Superior temporal gyrus (tissue), 1 donor: Measurements from ENCODE around the gene SNED1.

Experiments
- DNase-seq: peaks from one replicate; pipeline ENCODE4 v3.0.0-alpha.2; 2016; ENCODE audit errors: extremely low spot score

SNED1 gene

DNA sequence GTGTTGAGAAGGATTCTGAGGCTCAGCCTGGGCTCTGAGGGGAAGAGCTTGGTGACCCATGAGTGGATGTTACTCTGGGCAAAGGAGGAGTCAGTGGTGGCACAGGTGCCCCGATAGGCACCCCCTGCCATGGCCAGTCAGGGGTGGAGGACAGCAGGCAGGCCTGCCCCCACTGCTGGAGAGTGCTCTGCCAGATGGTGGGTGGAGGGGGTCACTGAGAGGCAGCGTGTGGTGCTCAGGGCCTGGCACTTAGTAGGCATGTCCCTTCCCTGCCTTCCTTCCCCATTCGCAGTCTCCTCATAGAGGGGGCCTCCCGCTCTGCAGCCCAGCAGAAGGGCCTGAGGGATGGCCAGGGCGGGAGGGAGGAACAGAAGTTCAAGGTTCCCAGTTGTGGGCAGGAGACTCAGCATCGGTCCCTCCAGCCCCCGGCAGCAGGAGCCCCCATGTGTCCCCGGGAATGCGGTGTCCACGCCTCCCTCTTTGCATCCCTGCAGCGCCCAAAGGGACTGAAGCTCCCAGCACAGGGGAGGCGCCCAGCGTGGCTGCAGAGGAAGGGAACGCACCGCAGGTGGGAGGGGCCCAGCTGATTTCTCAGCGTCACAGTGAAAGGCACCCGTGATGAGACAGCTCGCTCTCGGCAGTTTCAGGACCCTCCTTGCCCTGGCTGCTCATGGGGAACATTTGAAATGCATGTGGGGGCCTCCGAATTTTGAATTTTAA lies 5.7 kb upstream of the SNED1 start:
- DNase-seq = no peak

DNA sequence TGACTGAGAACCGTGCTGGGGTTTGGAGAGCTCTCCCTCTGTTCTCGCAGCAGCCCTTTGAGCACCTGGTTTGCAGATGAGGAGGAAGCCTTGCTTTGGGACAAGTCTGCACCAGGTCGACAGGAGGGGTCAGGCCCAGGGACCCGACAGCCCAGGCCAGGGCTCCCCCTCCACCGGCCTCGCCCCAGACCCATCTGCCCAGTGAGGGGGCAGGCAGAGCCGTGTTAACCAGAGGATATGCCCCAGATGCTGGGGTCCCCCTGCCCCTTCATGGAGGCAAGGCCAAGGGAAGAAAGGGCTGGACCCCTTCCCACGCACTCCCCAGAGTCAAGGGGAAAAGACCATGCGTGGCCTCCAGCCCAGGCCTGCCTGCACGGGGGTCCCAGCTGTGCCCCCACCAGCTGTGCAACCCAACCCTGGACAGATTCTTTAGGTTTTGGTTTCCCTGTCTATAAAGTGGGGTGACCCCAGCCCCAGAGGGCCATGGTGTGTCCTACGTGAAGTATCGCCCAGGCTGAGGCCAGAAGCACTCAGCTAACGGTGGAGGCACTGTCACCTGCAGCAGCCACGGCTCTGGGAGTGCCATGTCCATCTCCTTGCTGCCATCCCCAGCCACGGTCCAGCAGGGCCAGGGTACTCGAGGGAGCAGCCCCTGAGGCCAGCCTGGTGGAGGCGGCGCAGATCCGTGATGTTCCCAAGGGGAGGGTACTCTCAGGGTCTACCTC lies 4.8 kb upstream of the SNED1 start:
- no peak for DNase-seq

DNA sequence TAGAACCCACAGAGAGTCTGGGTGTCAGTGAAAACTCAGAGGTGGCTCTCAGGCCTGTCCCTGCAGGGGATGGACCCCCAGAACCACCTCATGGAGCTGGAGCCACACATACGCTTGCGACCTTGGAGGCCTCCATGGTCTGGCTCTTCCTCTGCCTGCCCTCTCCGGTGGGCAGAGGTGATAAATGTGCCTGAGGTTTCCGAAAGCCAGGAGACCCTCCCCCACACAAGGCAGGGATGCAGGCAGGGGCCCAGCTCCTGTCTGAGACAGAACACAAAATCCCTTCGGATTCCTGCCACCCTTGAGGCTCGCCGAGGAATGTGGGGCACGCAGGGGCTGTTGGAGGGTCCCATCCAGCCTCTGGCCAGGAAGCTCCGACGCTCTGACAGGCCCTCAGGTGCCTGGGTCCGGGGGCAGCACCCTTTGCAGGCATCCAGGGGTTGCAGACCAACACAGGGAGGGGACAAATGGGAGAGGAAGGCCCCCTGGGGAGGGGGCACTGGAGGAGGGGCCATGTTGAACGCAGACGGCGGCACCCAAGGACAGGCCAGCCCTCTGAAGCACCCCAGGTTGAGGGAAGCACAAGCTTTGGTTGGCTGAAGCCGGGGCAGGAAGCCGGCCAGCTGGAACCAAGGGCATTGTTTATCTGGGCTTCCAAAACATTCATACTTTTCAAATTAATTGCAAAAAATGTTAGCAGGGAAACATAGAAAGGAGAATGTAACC lies 4.1 kb upstream of the SNED1 start:
- no peak for DNase-seq

DNA sequence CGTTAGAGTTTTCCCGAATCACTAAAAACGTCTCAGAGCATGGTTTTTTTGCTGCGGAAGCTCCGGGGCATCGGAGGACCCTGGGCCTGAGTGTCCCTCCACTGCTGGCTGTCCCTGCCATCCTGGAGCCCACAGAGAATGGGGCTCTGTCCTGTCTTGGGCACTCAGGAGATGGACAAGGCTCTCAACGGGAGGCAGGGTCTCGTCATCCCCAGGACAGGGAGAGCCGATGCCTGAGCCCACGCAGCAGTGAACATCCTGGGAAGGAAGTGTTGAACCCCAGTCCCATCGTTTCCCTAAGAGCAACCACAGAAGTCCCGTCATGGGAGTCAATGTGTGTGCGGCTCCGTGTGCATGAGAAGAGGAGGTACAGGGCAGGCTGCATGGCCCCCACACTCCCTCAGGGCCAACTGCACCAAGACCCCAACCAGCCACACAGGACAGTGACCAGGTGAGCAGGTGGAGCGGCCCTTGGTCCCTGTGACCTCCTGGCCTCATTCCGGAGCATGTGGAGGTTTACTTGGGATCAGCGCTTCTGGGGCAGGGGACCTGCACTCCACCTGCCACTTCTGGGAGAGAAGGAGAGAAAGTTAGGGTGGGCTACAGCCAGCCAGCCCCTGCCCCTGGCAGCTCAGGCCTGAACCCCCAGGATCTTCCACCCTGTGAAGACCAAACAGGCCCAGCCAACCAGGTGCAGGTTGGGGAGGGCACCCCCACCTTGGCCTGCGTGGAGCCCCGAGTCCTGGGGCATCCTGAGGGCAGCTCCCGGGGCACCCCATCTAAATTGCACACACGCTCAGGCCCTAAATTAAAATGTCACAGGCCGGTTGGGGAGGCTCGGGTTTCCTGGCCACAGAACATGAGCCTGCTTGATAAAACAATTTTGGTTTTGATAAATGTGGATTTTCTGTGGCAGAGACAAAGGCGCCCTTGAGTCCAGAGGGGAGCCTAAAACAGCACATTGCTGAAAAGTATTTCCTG lies 3.1 kb upstream of the SNED1 start:
- no peak for DNase-seq

DNA sequence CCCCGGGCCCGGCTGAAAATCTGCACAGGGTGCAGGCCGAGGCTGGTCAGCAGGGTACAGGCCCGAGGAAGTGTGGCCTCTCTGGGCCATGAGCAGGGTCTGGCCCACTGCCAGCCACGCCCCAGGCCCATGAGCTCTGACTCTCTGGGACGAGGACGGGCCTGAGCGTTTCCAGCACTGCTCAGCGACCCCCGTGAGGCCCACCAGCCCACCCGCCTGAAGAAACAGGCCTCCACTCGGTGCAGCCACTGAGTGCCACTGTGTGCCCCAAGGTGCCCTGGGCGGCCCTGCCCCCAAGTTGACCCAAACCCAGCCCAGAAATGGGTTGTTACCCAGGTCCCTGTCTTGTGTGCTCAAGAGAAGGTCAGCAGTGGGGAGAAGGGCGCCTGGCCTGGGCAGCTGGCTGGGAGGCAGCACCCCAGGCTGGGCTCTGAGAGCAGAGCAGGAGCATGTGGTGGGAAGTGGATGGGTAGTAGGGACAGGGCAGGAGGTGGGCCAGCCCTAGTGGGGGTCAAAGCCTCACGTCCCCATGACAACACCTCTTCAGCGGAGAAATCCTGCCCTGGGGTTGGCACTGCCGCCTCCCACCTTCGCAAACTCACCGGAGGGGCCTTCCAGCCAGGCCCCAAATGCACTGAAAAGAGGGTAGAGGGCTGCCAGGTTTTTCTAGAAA lies 2.1 kb upstream of the SNED1 start:
- DNase-seq = no peak

DNA sequence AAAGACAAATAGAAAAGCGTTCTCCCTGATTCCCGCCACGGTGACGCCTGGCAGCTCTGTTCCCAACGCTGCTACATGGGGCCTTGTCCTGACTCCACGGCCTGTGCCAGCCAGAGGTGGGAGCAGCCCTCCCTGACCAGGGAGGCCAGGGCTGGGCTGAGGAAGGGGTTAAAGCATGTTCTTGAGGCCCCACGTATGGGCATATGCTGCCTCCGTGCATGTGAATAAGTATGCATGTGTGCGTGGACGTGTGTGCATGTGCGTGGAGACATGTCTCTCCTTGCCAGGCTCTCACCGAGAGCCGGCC lies 1.6 kb upstream of the SNED1 start:
- no peak for DNase-seq

DNA sequence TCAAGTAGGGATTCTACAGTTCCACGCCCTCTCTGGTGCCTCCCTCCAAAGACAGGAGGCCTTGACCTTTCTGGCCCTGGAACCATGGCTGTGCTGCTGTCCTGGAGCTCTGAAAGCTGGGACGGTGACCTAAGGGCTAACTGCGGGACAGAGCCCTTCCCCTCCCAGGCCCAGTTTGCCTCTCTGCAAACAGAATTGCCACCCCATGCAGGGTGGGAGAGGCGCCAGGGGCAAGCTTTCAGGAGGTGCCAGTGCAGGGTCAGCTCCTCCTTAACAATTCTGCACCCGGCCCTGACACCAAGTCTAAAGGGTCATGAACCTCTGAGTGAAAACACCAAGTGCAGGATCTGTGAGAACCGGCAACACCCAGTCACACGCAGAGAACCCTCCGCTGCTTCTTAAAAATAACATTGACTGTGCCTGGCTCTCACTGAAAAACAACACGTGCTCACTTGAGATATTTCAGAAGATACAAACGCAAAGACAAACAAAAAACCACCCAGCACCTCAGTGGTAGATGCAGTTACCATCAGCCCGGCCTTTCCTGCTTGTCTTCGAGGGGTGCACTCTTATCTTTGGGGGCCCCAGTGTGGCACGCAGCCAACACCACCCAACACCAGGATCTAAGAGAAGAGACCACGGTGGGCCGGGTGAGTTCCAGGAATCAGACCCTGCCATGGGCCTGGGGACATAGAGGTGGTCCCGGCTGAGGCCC lies 1.1 kb upstream of the SNED1 start:
- no peak for DNase-seq

DNA sequence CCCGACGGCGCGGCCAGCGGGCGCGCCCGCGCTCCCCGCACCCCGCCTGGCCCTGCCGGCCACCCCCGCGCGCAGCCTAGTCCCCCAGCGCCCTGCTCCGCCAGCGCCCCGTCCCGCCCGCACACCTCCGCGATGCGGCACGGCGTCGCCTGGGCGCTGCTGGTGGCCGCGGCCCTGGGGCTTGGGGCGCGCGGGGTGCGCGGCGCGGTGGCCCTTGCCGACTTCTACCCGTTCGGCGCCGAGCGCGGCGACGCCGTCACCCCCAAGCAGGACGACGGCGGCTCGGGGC lies 232 bp downstream of the SNED1 start:
- no peak for DNase-seq

DNA sequence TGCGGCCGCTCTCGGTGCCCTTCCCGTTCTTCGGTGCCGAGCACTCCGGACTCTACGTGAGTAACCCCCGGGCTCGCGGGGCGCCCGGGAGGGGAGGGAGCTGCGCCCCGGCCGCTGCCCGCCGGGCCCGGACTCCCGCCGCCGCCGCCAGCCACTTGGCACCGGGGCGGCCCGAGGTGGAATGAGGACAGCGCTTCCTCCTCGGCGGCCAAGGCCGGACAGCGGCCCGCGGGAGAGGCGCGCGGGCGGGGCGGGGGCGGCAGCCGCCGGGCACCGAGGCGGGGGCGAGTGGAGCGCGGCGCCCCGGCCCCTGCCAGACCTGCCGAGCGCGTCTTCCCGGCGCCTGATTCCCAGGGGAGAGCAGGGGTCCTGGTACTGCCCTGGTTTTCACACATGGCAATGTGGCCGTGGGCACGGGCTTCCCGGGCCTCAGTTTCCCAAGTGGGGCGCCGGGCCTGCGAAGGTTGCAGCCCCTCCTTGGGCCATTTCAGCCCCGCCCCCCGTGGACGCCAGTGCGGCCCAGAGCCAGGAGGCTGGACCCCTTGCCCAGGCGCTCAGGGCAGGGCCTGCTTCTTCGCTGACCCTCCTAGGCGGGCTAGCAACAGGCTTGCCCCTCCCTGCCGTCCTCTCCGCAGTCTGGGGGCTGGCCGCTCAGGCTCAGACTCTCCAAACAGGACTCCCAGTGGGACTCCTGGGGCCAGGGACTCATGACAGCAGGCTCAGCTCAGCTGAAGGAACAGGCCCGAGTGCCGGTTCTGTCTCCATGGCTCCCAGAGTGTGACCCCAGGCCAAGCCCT lies 775 bp downstream of the SNED1 start:
- no peak for DNase-seq

DNA sequence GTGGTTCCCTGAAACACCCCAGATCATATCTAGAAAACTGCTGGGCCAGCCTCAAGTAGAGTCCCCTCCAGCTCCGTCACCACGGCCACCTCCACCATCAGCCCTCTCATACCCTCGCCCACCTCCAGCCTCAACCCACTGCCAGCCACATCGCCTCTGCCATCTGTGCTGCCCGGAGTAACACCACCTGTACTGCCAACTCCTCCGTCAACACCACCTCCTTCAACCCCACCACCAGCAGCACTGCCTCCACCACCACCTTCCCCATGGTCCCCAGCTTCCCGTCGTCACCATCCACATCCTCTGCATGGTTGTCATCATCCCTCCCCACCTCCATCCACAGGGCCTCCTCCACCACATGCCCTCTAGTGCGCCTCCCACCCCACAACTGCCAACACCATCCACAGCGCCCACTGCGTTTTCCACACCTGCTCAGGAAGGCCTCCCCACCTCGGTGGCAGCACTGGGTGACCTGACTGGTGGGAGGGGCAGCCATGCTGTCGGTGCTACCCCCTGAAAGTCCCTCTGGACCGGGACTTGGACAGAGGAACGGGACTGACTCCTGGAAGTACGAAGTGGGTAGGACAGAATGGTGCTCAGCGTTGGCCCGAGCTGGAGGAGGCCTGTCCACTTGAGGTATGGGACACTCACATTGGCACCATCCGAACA lies 1.6 kb downstream of the SNED1 start:
- DNase-seq = no peak

DNA sequence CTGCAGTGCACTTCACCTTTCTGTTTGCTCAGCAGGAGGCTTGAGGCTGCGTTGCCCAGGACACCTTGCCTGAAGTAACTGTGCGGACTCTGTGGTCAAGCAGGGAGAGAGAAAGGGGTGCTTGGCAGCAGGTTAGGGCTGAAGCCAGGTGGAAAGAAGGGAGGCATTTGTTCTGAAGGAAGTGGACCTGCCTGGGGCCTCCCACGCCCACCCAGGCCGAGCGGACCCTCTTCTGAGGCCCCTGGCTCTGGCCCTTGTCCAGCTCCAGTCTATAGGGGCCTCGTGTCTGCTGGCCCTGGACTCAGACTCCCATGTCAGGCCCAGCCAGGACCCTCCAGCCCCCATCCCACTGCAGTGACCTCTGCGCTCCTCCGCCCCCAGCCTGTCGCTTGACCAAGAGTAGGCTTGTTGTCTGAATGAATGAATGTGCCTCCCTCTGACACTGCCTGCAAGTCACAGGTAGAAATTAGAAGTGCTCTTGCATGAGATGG lies 2.5 kb downstream of the SNED1 start:
- no peak for DNase-seq

DNA sequence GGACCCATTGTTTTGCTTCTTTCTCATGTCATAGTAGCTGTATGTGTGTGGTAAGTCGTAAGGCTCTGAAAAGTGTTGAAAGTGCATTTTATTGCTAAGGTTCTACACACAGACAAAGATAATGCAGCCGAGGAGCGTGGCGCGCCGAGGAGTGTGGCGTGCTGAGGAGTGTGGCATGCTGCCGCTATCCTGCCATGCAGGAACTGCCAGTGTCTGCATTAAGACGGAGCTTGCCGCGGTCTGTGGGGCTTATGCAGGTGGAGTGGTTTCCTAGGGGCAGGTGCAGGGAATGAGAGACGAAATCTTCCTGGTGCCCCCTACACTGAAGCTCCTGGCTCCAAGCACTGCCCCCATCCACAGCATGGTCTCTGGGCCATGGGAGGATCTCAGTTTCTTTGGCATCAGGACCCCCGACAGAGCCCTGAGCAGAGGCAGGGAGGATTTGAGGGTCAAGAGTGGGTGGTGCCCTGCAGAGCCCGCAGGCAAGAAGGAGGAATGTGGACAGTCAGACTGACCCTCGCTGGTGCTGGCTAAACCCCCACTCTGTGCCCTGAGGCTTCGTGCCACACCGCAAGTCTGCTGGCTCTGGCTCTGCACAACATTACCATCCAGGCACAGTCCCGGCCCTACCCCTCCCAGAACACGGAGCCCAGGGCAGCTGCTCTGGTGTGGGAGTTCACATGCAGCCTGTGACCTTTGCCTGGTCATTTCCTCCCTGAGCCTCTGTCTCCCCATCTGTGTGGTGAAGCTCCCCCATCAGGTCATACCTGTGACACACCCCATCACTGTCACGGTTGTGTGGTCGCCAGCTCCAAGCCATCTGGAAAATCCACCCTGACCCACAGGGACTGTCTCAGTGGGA lies 3.2 kb downstream of the SNED1 start:
- DNase-seq = no peak

DNA sequence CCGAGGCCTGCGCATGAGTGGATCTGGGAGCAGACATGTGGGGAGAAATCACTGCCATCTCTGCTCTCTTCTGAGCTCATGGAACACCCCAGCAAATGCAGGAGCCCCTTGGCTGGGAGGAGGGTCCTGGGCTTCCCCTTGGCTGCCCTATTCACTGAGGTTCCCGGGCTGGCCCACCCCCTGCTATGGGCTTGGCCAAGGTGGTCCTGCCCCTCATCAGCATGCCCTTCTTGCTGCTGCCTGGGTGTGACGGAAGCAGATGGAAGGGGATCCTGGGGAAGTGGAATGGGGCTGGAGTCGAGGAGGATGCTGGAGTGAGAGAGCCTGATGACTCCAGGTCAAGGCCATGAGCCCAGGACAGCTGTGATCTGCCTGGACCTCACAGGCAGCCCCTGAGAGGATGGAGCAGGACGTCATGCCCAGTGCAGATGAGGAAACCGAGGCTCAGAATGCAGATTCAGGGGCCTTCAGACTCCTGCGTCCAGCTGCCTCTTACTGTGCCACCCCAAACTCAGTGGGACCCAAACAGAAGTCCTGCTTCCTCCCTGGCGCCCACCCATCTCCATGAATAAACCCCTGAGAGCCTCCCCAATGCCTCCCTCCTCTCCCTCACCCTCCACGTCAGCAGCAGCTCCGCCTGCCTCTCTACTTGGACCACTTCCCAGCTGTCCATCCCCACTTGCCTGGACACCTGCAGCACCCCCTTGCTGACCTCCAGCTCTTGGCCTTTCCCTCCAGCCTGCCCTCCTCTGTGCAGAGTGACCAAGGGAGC lies 4.0 kb downstream of the SNED1 start:
- DNase-seq = no peak

DNA sequence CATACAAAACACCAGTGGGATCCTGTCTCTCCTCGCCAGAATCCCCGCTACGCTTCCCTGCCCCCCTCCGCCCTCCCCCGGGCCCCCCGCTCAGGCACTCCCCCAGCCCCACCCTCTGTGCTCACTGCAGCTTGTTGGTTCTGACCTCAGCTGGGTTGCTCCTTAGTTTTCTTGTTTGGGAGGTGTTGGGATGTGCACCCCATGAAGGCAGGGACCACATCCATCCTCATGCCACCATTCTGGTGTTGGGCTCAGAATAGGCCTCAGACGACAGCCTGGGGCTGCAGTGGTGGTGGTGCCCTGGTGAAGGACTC lies 4.6 kb downstream of the SNED1 start:
- no peak for DNase-seq

DNA sequence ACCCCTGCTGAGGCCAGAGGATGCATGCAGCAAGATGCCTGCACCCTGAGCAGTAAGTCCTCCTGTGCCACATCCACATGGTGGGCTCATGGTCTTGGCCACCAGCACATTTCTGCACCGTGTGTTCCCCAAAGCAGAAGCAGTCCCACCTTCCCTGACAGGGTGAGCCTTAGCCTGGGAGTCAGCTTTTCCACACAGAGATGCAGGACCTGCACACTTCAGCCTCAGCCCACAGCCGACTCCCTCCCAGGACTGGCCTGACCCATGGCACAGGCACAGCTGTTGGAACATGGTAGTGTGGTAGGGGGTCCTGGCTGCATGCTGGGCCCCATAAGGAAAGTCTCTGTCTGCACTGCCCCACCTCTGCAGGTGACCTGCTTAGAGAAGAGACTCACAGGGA lies 5.0 kb downstream of the SNED1 start:
- no peak for DNase-seq

DNA sequence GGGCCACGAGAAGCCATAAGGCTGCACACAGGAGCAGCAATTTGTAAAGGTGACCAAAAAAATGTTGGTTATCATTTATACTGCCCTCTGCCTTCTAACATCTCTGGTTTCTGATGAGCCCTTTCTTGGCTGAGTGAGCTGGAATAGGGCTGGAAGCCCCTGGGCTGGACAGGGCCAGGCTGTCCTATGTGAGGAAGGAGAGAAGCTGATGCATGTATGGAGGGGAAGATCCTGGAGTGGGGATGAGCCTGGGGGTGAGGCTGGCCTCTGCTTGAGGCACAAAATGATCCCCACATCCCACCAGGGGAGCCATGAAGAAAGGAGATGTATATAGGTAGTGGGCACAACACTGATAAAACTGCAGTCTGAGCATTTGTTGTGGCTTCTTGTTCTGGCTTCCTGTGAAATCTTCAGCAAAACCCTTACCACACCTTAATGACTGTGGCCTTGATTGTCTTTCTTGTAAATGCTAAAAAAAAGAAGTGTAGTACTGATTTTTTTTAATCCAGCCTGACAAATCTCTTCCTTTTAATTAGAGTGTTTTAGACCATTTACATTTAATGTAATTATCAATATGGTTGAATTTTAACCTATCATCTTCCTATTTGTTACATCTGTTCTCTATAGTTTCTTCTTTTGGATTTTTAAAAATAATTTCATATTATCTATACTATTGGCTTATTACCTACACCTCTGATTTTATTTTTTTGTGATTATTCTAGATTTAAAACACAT lies 5.6 kb downstream of the SNED1 start:
- DNase-seq = no peak

DNA sequence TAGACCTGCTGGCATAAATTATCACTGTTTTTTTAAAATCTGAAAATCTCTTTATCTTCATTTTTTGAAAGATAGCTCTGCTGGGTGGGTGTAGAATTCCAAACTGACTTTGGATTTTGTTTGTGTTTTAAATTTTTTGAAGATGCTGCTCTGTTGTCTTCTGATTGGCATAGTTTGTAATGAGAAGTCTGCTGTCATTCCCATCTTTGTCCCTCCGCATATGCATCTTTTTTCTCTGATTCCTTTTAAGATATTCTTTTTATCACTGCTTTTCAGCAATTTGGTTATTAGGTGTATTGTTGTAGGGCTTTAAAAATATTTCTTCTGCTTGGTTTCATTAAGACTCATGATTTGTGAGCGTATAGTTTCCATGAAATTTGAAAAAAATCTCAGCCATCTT lies 7.2 kb downstream of the SNED1 start:
- no peak for DNase-seq
